Tibial nerve (tissue), 4 donors: ENCODE data around the gene ANP32B. TPM values are rescaled to one million over a fixed set of nuclear protein-coding genes. Genes with fewer than 3 reads are reported as not detected.
A peak's percentile ranks its signal among the peaks of the same experiment; 100 is the strongest.

Source experiments
- DNase-seq, 2 donors: peaks; one replicate each; pipeline ENCODE4 v3.0.0-alpha.2; 2019; ENCODE audit warnings: low spot score in 2 of 2
- H3K27ac ChIP-seq, 4 donors: fragments of 200-600 bp; sonication (generic) in 3 of 4; one replicate each; pipeline ENCODE4 v1.5.1; 2017 to 2019; ENCODE audit warnings: mild to moderate bottlenecking in 1 of 4
- H3K27me3 ChIP-seq, 2 donors: fragments of 200-600 bp; sonication (generic) in 1 of 2; one replicate each; pipeline versions ENCODE4 v1.5.1 to v1.6.0; 2017 to 2019
- H3K36me3 ChIP-seq, 3 donors: fragments of 200-600 bp; sonication (generic); one replicate each; pipeline ENCODE4 v1.5.1; 2018 to 2019
- H3K4me1 ChIP-seq, 4 donors: fragments of 200-600 bp; sonication (generic) in 3 of 4; one replicate each; pipeline ENCODE4 v1.5.1; 2017 to 2019
- H3K4me3 ChIP-seq, 4 donors: fragments of 200-600 bp; sonication (generic) in 3 of 4; one replicate each; pipeline ENCODE4 v1.5.1; 2017 to 2019; ENCODE audit warnings: mild to moderate bottlenecking in 1 of 4, moderate library complexity in 1 of 4
- H3K9me3 ChIP-seq, 4 donors: fragments of 200-600 bp; sonication (generic) in 3 of 4; one replicate each; pipeline ENCODE4 v1.5.1; 2017 to 2019
- CTCF ChIP-seq, 5 experiments: fragments of 200-600 bp in 3 of 5; fragments of 450-650 bp in 2 of 5; sonication (generic) in 3 of 5; IDR thresholded peaks; one replicate each; pipeline ENCODE4 v1.5.1; 2016 to 2019; ENCODE audit warnings: antibody characterized with exemption in 5 of 5, mild to moderate bottlenecking in 3 of 5, moderate library complexity in 2 of 5
- EP300 ChIP-seq, 2 donors: sonication (generic); formaldehyde crosslinking; IDR thresholded peaks; one replicate each; pipeline ENCODE4 v1.6.1; 2017; ENCODE audit warnings: antibody characterized with exemption in 2 of 2, mild to moderate bottlenecking in 1 of 2
- POLR2A ChIP-seq, 2 donors: fragments of 450-650 bp; IDR thresholded peaks; one replicate each; pipeline ENCODE4 v1.6.1; 2017; ENCODE audit warnings: antibody characterized with exemption in 2 of 2, mild to moderate bottlenecking in 2 of 2, moderate library complexity in 2 of 2
- WGBS, 2 donors: methylation state at CpG; one replicate each; pipeline ENCODE4 v1.1.5; 2018; 5-methylcytosine and 5-hydroxymethylcytosine counted together
- total RNA-seq, 4 donors: library from RNA; depleted of rRNA; stranded (reverse); fragments of >200 nt; gene quantifications; one replicate each; pipeline ENCODE4 v1.1.0, GENCODE V29; 2016

The ANP32B gene
- total RNA-seq, 4 donors from 2014 or later = 39.0 to 59.4 (median 51.8) TPM

- H3K4me3 ChIP-seq = no peak overlapping the region
- H3K27ac ChIP-seq = peak overlapping the region in 1 of 4 donors; percentile 32
- TF ChIP-seq CTCF (IDR thresholded peaks at IDR 0.05) (no peak), POLR2A (IDR thresholded peaks at IDR 0.05) (no peak)
Measured at GRCh38 chr9:98008764-98009163, 25.6 kb downstream of the ANP32B start.

DNA sequence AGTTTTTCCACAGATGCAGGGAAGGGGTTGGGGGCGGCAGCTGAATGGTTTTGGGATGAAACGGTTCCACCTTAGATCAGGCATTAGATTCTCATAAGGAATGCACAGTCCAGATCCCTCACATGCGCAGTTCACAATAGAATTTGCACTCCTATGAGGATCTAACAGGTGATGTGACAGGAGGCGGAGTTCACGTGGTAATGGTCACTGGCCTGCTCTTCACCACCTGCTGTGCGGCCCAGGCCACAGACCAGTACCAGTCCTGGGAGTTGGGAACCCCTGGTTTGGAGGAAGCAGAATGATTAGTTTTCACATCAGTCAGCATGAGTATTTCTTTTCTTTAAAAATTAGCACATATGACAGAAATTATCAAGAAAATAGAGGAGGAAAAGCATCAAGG, 26.3 kb downstream of the ANP32B start:
- no peak for DNase-seq
- H3K9me3 ChIP-seq = no peaks in the 10 kb centered on the region
- H3K4me1 ChIP-seq = peaks cover 0 to 20% (median 5%) of the 10 kb centered on the region in 4 donors
- no peaks in the 10 kb centered on the region for H3K27me3 ChIP-seq
- no peak for TF ChIP-seq POLR2A (IDR thresholded peaks at IDR 0.05)
- TF ChIP-seq EP300 (IDR thresholded peaks at IDR 0.05) = no peak
- no peak for TF ChIP-seq CTCF (IDR thresholded peaks at IDR 0.05)
- no peak overlapping the region for H3K4me3 ChIP-seq
- peaks cover 2 to 92% (median 33%) of the 10 kb centered on the region in 3 donors for H3K36me3 ChIP-seq
- peak overlapping the region in 1 of 4 donors; percentile 32 for H3K27ac ChIP-seq
- 81 to 94% methylated on average over 6 of the region's 6 CpGs for WGBS, 2 donors

More at GRCh38 chr9:98008764-98009163, 25.6 kb downstream of the ANP32B start:
- peaks cover 0 to 20% (median 5%) of the 10 kb centered on the region in 4 donors for H3K4me1 ChIP-seq
- WGBS, 2 donors = 84% methylated on average over 3 of the region's 3 CpGs
- H3K36me3 ChIP-seq = peaks cover 2 to 86% (median 31%) of the 10 kb centered on the region in 3 donors
- H3K9me3 ChIP-seq = no peaks in the 10 kb centered on the region
- no peaks in the 10 kb centered on the region for H3K27me3 ChIP-seq
- DNase-seq = no peak

GRCh38 chr9:98009936-98010335, 26.8 kb downstream of the ANP32B start:
- Histone ChIP-seq H3K36me3 (peaks cover 2 to 93% (median 33%) of the 10 kb centered on the region in 3 donors), H3K4me1 (peaks cover 0 to 20% (median 5%) of the 10 kb centered on the region in 4 donors), H3K4me3 (no peak overlapping the region), H3K27me3 (no peaks in the 10 kb centered on the region), H3K9me3 (no peaks in the 10 kb centered on the region), H3K27ac (peak overlapping the region in 2 of 4 donors; percentile 20 to 32)
- no peak for DNase-seq
- TF ChIP-seq EP300 (IDR thresholded peaks at IDR 0.05) = peak in 1 of 2 donors; percentile 77
- no peak for TF ChIP-seq CTCF (IDR thresholded peaks at IDR 0.05)
- 27 to 32% methylated on average over 1 of the region's 1 CpG for WGBS, 2 donors

- Histone ChIP-seq H3K27me3 (no peaks in the 10 kb centered on the region), H3K4me1 (peaks cover 0 to 20% (median 5%) of the 10 kb centered on the region in 4 donors), H3K9me3 (no peaks in the 10 kb centered on the region), H3K4me3 (no peak overlapping the region), H3K36me3 (peaks cover 2 to 93% (median 28%) of the 10 kb centered on the region in 3 donors), H3K27ac (peak overlapping the region in 3 of 4 donors; percentile 9 to 32 (median 20))
- no peak for DNase-seq
- TF ChIP-seq CTCF (IDR thresholded peaks at IDR 0.05) = no peak
- TF ChIP-seq EP300 (IDR thresholded peaks at IDR 0.05) = no peak
- TF ChIP-seq POLR2A (IDR thresholded peaks at IDR 0.05) = no peak
- 20 to 28% methylated on average over 2 of the region's 2 CpGs for WGBS, 2 donors
Measured at GRCh38 chr9:98010445-98010844, 27.3 kb downstream of the ANP32B start.

DNA sequence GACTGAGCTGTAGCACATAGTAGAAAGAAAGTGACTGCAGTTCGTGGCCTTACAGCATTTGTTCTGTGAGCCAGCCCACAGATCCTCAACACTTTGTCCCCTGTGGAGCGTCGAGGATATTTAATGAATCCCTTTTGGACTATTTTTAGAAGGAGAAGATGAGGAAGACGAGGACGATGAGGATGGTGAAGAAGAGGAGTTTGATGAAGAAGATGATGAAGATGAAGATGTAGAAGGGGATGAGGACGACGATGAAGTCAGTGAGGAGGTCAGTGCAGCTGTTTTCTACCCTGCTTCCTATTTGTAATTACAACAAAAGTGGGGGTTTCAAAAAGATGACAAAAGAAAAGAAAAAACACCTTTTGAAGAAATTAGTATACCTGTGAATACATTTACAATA, 28.0 kb downstream of the ANP32B start:
- Histone ChIP-seq H3K4me3 (no peak overlapping the region), H3K9me3 (no peaks in the 10 kb centered on the region), H3K27ac (no peak overlapping the region), H3K36me3 (peaks cover 3 to 93% (median 23%) of the 10 kb centered on the region in 3 donors), H3K27me3 (no peaks in the 10 kb centered on the region), H3K4me1 (peaks cover 0 to 20% (median 5%) of the 10 kb centered on the region in 4 donors)
- WGBS, 2 donors = 85 to 90% methylated on average over 7 of the region's 7 CpGs
- DNase-seq = no peak
- no peak for TF ChIP-seq EP300 (IDR thresholded peaks at IDR 0.05)
- TF ChIP-seq POLR2A (IDR thresholded peaks at IDR 0.05) = no peak
- no peak for TF ChIP-seq CTCF (IDR thresholded peaks at IDR 0.05)
